NCI-H2029 treated with DMSO at 0.1 percent for 48 hours (cell line): ENCODE data around the gene IQCE.

Source experiments
- DNase-seq: peaks from one replicate; lab custom pipeline; 2025; lab: John Stamatoyannopoulos, UW

IQCE gene

DNA sequence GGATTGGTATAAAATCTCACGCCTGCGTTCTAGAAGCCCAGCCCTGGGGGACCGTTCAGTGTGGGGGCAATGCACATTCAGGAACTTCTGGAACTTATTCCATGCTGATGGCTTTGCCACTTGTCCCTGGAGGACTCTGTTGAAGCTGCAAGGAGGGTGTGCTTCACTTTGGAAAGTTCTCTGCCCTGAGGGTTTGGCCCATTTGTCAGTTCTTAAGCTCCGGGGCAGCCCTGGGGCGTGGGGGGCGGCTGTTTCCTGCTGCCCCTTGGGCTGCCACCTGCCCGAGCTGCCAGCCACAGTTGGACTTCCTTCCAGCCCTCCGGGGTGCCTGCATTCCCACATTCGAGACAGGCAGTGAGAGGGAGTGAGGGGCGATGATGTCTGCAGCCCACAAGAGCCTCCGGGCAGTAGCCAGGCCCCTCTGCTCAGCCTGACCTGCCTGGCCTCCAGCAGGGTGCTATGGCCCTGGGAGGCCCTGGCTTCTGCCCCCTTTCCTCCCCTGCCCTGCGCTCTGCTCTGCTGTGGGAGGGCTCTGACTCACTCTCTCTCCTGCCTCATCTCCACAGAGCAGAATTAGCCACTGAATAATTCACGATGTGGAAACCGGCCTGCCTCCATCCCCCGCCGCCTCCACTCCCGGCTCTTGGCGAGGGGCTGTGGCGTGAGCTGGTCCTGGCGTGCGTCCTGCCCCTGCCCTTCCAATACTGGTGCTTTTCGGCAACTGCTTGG, 74.9 kb downstream of the IQCE start:
- DNase-seq, result no peak

DNA sequence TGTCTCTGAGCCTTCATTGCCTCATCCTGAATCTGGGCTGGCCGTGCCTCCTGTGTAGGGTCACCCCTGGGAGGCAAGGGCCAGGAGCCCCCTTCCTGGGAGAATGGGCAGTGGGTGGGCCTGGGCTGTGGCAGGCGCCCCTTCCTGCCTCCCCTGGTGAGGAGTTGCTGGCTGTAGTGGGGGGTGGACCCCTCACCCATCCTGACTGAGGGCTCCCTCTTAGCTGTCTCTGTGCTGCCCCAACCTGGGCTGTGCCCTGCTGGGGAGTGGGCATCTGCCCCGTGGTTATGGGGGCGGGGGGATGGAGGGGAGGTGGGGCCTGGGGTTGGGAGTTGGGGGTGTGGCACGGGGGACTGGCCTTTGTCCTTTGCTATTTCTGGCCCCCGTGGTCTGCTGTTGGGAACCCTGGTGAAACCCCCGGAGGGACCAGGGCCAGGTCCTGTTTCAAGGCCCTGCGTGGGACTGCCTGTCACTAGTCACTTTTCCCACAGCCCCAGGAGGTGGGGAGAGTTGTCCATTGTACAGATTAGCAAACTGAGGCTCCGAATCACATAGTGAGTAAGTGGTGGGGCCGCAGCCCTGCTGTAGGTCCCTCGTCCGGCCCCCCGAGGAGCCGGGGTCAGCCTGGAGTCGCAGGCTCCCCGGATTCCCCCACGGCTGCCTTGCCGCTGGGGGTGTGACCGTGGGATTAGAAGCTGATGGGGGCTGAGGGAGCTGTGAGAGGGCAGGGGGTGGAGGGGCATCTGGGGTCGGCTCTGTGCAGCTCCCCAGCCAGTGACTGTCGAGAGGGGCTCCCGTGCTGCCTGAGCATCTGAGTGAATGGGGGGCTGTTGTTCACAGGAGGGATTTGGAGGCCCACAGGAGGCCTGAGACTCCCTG, 75.7 kb downstream of the IQCE start:
- no peak for DNase-seq

DNA sequence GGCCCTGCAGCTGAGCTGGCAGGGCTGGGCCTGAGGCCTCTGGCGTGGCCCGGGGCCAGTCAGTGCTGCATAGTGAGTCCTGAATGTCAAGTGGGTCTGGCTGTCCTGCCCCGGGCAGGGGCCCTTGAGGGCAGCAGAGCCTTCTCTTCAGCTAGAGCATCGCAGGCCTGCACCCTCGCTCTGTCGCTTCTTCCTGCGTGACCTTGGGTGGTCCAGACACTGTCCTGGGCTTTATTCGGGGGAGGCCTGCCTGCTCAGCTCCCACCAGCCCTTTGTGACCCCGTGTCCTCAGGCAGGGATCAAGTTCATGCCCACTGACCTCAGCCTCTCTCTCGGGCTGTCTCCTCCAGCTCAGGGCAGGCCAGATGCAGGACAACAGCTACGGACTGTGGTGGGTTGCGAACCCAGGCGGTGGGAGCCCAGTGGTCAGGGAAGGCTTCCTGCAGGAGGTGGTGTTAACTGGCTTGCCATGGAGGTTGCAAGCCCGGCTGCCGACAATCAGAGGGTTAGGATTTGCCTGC, 76.4 kb downstream of the IQCE start:
- no peak for DNase-seq

DNA sequence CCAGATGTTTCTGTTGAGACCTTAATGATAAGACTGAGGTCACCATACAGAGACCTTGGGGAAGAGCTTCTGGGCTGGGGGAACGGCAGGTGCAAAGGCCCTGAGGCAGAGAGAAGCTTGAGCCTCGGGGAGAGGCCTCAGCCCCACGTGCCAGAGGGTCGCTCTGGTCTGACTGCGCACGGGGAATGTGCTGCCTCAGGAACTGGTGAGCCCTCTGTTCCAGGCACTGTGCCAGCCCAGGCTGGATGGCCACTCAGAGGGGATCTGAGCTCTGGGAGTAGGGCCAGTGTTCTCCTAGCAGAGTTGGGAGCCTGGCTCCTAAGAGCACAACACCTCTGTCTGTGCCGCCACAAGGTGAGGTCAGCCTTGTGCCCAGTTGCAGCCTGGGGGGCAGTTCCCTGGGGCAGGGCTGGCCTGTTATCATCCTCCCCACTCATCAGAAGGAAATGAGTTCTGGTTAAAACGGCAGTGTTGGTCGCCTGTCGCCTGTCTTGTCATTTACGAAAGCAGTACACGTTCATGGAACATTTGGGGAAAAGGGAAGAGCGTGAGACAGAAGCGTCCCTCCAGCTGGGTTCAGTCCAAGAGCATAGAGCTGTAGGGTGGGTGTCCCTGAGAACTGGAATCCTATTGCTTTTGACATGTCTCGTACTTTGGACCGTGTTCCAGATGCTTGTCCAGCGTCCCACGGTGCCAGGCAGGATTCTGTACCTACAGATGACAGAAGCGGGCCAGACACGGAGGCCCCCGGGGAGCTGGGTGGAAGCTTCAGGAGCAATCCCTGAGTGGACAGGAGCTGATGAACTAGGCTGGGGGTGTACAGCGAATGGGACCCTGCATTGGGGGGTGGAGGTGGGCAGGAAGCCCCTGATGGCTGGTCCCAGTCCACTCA, 77.3 kb downstream of the IQCE start:
- DNase-seq, result peak; percentile 33

DNA sequence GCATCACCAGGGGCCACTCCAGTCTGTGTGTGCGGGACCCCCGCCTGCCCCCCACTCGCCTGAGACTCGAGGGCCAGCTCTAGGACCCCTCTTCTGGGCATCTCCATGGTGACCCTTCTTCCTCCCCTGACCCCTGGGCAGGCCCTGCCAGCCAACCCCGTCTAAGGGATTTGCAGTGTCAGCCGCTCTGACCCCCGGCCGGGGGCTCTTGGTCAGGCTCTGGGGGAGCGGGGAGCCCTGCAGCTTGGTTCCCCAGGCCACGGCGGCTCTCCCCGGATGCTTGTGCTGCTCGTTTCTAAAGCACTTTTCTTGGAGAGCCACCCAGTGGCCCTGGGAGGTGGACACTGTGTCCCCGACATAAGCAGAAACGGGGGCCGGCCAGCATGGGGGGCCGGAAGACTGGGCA, 78.3 kb downstream of the IQCE start:
- DNase-seq, result no peak

DNA sequence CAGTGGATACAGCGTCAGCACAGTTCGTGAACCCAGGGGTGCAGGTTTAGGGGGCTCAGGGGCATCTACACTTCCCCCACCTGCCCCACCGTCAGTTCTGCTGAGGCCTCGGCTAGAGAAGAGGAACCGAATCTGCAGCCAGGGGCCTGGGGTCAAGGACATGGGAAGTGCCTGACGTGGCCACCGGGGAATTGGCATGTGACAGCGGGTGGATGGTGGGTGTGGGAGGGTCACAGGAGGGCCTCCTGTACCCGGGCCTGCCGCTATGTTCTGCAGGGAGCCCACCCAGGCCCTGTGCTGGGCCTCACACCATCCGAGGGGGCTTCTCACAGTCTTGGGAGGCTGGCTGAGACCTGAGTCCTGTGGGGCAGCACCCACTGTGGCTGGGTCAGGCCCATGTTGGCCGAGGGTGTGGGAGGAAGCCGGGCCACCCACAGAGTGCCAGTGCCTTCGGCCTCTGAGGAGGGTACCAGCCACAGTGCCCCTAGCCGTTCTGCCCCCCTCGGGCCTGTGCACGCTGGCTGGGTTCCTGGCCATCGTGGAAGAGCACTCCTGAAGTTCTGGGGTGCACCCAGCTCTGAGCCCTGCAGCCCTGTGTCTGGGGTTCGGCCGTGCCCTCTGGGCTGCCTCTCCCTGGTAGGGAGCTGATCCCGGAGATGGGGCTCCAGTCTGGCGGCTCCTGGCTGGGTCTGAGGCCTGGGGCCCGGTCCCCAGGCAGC, 78.9 kb downstream of the IQCE start:
- DNase-seq, result no peak

DNA sequence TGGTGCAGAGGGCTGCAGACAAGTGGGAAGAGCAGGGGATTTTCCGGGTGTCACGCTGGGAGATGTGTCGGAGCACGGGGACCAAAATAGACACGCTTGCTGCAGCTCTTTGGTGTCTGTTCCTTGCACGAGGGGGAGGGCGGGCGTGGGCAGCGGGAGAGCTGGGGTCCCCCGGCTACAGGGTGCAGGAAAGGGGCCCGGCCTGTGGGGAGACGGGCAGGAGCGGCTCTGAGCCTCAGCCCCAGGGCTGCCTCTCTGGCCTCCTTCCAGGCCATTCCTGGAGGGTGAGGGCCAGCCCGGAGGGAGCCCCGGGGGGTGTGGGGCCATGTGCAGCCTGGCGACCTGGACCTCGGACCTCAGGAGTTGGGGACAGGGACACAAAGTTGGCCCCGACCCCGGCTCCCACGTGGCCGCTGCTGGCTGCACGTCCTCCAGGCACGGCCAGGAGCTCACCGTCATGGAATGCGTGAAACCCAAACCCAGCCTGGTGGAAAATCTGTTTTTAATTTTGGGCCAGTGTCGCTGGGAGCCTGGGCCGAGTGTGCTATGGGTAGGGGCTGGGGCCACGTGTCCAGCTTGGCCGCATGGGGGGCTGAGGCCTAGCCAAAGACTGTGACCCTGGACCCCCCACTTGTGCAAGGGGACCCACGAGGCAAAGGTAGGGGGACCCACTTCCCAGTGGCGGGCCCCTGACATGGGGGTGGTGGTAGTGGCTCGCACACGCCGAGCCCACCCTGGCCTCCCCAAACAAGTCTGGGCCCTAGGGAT, 79.6 kb downstream of the IQCE start:
- DNase-seq, result no peak

DNA sequence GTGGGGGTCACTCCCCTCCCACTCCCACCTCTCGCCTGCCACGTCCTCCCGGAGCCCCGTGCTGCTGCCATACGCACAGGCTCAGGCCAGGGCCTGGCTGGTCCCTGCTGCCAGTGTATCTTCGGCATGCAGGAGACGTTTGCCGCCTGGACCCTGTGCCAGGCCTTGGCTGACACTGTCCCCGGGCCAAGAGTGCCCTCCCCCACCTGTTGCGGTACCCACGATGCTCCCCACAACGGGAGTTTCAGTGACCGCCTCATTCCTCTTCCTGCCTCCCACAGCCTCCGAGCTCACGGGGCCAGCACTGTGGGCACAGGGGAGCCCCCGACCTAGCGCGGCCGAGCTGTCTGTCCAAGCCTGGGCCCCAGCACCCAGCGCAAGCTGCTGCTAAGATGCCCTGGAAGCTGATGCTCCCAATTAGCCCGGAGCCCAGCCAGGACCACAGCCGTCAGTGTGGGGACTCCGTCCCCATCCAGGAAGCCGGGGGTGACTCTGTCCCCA, 80.5 kb downstream of the IQCE start:
- no peak for DNase-seq

DNA sequence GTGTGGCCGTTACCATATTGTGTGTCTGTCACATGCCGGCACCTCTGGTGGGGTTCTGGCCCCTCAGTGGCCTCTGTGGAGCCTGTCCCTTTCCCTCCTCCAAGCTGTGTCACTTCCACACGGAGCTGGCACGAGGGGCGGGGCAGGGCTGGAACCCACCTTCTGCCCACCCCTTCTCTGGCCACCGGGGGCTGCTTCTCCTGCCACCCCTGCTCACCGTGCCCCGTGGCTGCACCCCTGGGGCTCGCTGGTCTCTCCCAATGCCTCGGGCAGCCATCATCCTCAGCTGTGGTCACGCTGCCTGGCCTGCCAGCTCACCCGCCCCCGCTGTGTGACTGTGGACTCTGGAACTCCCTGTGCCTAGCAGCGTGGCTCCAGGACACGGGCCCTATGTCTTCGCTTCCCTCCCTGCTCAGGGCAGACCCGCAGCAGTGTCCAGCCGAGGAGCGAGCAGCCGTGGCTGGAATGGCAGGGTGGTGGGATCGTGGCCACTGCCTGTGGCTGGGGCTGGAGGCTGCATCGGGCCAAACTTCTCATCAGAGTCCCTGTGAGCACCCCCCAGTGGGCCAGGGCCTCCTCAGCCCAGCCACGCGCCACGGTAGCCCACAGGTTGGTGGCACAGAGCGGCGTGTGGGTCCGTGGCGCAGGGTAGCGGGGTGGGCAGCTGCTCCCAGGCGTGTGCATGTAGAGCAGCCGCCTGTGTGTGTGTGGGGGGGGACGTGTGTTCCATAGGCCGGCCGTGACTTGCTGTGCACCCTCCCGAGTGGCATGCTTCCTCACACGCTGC, 81.1 kb downstream of the IQCE start:
- DNase-seq, result no peak

DNA sequence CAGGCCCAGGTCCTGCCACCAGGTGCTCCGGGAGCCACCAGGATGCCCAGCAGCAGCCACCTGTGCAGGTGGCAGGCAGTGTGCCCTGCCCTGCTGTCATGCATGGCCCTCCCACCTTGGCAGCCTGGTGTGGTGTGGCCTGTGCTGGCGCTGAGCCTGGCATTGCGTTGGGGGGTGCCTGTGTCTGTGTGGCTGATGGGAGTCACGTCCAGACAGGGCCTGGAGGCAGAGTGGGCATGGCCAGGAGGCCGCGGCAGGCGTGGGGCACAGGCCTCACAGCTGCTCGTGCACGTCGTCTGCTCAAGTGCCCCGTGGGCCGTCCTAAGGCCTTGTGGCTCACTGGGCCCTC, 81.7 kb downstream of the IQCE start:
- DNase-seq, result peak; percentile 33

DNA sequence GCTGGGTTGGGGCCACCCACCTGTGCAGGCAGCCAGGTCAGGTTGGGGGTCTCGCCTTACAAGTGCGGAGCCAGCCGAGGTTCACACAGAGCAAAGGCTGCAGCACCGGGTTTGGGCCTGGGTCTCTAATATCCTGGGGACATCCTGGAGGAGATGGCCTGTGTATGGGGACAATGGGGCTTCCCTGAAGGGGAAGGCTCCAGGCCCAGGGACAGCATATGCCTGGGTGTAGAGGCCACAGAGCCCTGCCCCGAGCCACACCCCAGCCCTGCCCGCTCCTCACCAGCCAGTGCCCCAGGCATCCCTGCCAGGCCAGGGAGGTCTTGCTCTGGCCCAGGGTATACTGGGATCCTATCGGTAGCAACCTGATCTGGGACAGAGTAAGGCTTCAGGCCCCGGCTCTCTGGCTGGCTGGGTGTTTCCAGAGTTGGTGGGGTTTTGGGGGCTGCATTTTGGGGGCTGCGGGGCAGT, 82.1 kb downstream of the IQCE start:
- no peak for DNase-seq

DNA sequence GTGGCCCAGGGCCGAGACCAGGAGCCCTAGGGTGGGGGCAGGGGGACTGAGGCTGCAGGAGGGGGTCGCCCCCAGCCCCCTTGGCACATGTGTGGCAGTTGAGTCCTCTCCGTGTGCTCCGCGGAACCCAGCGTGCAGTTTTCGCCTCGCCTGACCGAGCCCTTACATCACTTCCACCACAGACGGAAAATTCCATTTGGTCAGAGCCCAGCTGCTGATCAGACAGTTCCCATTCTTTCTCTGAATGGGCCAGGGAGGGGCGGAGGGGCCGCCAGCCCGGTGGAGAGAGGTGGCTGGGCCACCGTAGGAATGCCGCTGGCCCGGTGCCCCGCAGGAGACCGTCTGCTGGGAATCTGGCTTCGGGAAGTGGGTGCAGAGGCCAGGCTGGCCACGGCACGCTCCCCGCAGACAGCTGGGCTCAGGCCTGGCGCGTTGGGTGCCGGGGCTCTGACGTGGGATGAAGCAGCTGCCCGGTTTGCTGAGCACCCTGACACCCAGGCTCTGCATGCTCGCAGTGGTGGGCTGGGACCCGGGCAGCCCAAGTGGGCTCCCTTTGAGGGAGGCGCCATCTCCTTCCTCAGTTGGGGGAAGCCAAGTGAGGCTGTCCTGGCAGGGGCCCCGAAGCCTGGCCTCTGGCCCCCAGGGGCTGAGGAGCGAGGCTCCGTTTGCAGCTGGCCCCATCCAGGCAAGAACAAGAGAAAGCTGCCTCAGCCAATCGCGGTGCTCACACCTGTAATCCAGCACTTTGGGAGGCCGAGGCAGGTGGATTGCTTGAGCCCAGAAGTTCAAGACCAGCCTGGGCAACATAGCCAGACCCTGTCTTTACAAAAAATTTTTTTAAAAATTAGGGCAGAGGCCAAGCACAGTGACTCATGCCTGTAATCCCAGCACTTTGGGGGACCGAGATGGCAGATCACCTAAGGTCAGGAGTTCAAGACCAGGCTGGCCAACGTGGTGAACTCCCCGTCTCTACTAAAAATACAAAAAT, 82.9 kb downstream of the IQCE start:
- DNase-seq, result no peak

DNA sequence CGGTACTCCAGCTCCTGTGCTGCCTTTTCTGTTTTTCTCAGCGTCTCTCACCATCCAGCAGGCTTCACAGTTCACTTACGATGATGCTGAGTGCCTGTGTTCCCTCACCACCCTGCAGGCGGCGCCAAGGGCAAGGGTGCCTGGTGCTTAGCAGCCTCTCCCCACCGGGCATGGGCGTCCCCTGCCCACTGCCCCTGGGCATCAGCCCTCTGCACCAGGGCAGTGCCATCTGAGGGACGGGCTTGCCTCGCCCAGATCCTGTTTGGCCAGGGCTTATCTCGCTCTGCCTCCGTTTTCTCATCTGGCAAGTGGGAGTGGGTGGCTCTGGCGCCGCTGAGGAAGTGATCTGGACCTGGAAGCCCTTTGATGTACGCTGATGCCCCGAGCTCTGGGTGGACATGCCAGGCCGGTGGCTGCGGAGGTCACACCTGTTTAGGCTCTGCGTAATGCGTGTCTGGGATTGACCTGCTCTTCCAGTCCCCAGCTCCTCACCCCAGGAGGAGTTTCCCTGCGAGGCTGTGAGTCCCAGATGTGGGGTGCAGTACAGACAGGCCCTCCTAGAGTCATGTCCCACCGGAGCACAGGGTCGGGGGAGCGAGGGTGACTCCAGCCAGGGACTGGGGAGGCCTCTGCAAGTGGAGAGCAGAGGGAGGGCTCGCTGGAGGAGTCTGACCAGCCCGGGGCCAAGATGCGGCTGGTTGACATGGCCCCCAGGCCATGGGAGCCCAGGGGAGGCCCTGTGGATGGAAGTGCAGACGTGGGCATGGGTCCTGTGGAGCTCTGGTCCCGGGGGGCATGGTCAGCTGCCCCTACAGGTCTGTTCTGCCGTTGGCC, 84.8 kb downstream of the IQCE start:
- DNase-seq, result no peak

DNA sequence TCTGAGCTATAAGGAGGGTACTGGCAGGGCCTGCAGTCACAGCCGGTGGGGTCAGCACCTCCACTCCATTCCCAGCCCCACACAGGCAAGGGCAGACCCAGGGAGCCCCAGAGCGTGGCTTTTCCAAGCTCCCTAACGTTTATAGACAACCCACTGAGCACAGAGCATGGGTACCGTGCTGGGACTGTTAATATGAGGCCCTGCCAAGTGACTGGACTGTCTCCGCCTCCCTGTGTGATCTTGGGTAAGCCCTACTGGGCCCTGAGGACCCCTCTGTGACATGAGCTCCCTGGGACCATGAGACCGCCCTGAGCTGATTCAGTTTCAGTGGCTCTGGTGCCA, 85.4 kb downstream of the IQCE start:
- DNase-seq, result no peak

DNA sequence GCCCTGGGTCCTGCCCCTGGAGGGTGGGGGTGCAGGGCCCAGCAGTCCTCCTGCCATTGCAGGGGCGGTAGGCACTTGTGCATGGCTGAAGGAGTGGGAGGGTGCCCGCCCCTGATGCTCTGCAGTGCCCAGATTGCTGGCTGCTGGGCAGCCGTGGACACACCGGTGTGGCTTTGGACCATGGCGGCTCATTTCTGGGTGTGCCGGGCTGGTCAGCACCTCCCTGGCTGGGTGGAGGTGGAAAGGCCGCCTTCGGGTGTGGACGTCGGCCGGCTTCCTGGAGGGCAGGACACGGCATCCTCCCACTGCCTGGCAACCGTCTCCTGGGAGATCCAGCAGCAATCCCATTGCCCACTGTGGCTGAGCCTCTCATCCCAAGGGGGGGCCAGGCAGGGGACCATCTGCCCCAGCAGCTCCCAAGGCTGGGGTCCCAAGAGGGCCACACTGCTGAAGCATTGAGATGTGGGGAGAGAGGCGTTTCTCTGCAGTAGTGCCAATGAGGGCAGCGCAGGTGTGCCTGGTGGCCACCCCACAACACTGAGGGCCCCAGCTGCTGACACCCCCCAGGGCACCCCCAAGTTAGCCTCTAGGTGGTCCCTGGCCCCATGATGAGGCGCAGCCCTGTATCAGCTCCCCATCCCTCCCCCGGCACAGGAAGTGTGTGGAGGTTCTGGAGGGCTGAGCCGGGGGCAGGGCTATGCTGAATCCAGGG, 85.9 kb downstream of the IQCE start:
- DNase-seq, result no peak

DNA sequence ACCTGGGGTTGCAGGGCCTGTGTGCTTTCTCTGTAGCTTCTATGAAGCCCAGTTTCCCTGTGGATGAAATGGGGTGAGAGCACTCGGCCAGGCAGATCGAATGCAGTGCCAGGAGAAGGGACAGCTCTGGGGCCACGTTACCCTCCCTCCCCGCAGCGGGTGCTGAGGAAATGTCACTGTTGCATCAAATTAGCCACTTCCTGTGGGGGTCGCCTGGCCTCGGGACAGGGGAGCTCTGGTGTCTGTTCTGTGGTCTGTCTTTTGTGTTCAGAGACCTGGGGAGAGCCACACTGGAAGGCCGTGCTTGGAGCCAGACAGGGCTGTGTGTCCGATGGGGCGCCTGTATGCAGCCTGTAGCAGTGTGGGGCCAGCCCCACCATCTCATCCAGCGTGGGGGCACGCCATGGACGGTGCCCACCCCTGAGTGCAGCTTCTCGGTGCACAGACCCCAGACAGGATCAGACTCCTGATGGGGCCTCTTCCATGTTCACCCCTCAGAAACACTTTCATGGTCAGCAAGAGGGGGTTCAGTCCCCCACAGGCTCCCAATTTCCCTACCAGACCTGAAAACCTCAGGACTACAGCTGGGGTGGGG, 86.6 kb downstream of the IQCE start:
- DNase-seq, result no peak

DNA sequence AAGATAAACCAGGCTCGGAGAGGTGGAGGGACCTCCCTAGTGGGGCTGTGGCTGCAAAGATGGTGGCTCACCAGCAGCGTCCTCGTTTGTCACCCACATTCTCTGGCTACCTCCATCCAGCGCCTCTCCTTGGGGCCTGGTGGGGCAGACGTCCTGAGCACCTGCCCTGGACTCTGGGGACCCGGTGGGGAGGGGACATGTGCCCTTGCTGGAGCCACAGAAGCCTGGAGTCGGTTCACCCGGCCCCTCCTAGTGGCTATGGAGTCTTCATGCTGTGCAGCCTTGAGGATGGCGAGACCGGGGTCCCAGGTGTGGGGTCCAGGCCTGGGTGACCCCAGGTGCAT, 87.5 kb downstream of the IQCE start:
- no peak for DNase-seq
